Nephron (organoid): ENCODE measurements around the gene PLPPR4.
A peak's percentile ranks its signal among the peaks of the same experiment; 100 is the strongest.

Source experiments
- H3K27ac Mint-ChIP-seq, 3 experiments: 2 replicates each; pipeline ENCODE4 v1.8.0; 2020; ENCODE audit warnings: mixed read lengths in 3 of 3, mild to moderate bottlenecking in 2 of 3, moderate library complexity in 1 of 3
- H3K27me3 Mint-ChIP-seq: 2 replicates; pipeline ENCODE4 v1.8.0; 2021; ENCODE audit warnings: low read depth, mild to moderate bottlenecking, moderate library complexity, mixed read lengths
- H3K36me3 Mint-ChIP-seq: 2 replicates; pipeline ENCODE4 v1.8.0; 2020; ENCODE audit warnings: low read depth, mixed read lengths
- H3K4me1 Mint-ChIP-seq: 2 replicates; pipeline ENCODE4 v1.8.0; 2020; ENCODE audit warnings: mixed read lengths
- H3K4me3 Mint-ChIP-seq, 3 experiments: 2 replicates each; pipeline ENCODE4 v1.8.0; 2020; ENCODE audit warnings: mild to moderate bottlenecking in 3 of 3, mixed read lengths in 3 of 3, moderate library complexity in 2 of 3
- H3K9me3 Mint-ChIP-seq: 2 replicates; pipeline ENCODE4 v1.8.0; 2020; ENCODE audit warnings: mixed read lengths
- TF ChIP-seq, protein P1 (sequence below), 3 experiments: fragments of 200-600 bp; sonication (generic); IDR thresholded peaks; one replicate each; pipeline ENCODE4 v1.5.0; 2021; ENCODE audit warnings: antibody characterized with exemption in 3 of 3; ENCODE audit not compliant: unreplicated experiment in 3 of 3

Gene PLPPR4, protein sequence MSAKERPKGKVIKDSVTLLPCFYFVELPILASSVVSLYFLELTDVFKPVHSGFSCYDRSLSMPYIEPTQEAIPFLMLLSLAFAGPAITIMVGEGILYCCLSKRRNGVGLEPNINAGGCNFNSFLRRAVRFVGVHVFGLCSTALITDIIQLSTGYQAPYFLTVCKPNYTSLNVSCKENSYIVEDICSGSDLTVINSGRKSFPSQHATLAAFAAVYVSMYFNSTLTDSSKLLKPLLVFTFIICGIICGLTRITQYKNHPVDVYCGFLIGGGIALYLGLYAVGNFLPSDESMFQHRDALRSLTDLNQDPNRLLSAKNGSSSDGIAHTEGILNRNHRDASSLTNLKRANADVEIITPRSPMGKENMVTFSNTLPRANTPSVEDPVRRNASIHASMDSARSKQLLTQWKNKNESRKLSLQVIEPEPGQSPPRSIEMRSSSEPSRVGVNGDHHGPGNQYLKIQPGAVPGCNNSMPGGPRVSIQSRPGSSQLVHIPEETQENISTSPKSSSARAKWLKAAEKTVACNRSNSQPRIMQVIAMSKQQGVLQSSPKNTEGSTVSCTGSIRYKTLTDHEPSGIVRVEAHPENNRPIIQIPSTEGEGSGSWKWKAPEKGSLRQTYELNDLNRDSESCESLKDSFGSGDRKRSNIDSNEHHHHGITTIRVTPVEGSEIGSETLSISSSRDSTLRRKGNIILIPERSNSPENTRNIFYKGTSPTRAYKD

GRCh38 chr1:99264201-99265021, at the start of gene PLPPR4:
Gene PLPPR4, plus strand, starts transcription at chr1:99264492. Its CDS starts 102 bp downstream, at chr1:99264594.
- H3K4me1 Mint-ChIP-seq = no peaks in the 10 kb centered on the region
- no peaks in the 10 kb centered on the region for H3K36me3 Mint-ChIP-seq
- H3K9me3 Mint-ChIP-seq = no peaks in the 10 kb centered on the region
- H3K27me3 Mint-ChIP-seq = peaks cover 43% of the 10 kb centered on the region
- H3K27ac Mint-ChIP-seq = no peak within 1 kb of the TSS
- TF ChIP-seq, protein P1, sequence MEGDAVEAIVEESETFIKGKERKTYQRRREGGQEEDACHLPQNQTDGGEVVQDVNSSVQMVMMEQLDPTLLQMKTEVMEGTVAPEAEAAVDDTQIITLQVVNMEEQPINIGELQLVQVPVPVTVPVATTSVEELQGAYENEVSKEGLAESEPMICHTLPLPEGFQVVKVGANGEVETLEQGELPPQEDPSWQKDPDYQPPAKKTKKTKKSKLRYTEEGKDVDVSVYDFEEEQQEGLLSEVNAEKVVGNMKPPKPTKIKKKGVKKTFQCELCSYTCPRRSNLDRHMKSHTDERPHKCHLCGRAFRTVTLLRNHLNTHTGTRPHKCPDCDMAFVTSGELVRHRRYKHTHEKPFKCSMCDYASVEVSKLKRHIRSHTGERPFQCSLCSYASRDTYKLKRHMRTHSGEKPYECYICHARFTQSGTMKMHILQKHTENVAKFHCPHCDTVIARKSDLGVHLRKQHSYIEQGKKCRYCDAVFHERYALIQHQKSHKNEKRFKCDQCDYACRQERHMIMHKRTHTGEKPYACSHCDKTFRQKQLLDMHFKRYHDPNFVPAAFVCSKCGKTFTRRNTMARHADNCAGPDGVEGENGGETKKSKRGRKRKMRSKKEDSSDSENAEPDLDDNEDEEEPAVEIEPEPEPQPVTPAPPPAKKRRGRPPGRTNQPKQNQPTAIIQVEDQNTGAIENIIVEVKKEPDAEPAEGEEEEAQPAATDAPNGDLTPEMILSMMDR (IDR thresholded peaks at IDR 0.05; ENCODE audit: unreplicated experiment in 3 of 3) = no peak
- peak within 1 kb of the TSS; percentile 77 to 84 (median 84) for H3K4me3 Mint-ChIP-seq

GRCh38 chr1:99216956-99217355, 47.3 kb upstream of the PLPPR4 start:
- TF ChIP-seq, protein P1 (IDR thresholded peaks at IDR 0.05; ENCODE audit: unreplicated experiment in 3 of 3) = no peak
- H3K4me1 Mint-ChIP-seq = peaks cover 19% of the 10 kb centered on the region

DNA sequence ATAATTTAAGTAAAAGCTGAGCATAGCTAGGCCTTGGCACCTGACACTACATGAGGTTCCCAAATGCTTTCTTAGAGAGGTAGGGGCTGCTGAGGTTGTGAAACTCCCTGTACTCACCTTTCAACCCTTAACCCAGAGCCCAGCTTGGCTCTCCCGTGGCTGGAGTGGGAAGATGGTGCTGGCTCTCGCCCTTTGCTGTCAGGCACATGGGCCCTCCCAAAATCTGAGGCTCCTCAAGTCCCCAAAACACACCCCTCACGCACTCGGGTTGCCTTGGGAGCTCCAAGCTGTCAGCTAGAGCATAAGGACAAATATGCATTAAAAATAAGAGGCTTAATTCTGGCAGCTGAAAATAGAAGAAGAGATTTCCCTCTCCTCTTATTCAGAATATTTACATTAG, 46.7 kb upstream of the PLPPR4 start:
- Mint-ChIP-seq H3K36me3 (peaks cover 3% of the 10 kb centered on the region), H3K27me3 (peaks cover 3% of the 10 kb centered on the region), H3K4me3 (no peak overlapping the region), H3K9me3 (no peaks in the 10 kb centered on the region), H3K27ac (peak overlapping the region in 2 of 3 experiments; percentile 35 to 57), H3K4me1 (peaks cover 19% of the 10 kb centered on the region)
- TF ChIP-seq, protein P1 (IDR thresholded peaks at IDR 0.05; ENCODE audit: unreplicated experiment in 3 of 3) = no peak

More at GRCh38 chr1:99216956-99217355, 47.3 kb upstream of the PLPPR4 start:
- H3K4me3 Mint-ChIP-seq = no peak overlapping the region
- H3K9me3 Mint-ChIP-seq = no peaks in the 10 kb centered on the region
- H3K27me3 Mint-ChIP-seq = peaks cover 3% of the 10 kb centered on the region
- peaks cover 3% of the 10 kb centered on the region for H3K36me3 Mint-ChIP-seq
- H3K27ac Mint-ChIP-seq = no peak overlapping the region

GRCh38 chr1:99218572-99218971, 45.7 kb upstream of the PLPPR4 start:
- peaks cover 3% of the 10 kb centered on the region for H3K36me3 Mint-ChIP-seq
- TF ChIP-seq, protein P1 (IDR thresholded peaks at IDR 0.05; ENCODE audit: unreplicated experiment in 3 of 3) = no peak
- peaks cover 19% of the 10 kb centered on the region for H3K4me1 Mint-ChIP-seq

DNA sequence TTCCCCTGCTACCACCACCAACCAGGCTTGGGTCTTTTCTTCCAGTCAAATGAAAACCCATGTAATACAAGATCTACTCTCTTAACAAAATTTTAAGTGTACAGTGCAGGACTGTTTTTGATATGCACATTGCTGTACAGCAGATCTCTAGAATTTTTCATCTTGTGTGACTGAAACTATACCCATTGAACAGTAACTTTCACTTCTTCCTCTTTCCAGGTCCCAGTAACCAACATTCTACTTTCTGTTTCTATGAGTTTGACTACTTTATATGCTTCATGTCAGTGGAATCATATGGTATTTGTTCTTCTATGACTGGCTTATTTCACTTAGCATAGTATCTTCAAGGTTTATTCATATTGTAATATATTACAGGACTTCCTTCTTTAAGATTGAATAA, 45.3 kb upstream of the PLPPR4 start:
- peaks cover 19% of the 10 kb centered on the region for H3K4me1 Mint-ChIP-seq
- TF ChIP-seq, protein P1 (IDR thresholded peaks at IDR 0.05; ENCODE audit: unreplicated experiment in 3 of 3) = no peak
- H3K4me3 Mint-ChIP-seq = no peak overlapping the region
- H3K9me3 Mint-ChIP-seq = no peaks in the 10 kb centered on the region
- H3K27me3 Mint-ChIP-seq = peaks cover 3% of the 10 kb centered on the region
- H3K36me3 Mint-ChIP-seq = peaks cover 3% of the 10 kb centered on the region
- H3K27ac Mint-ChIP-seq = no peak overlapping the region

More at GRCh38 chr1:99218572-99218971, 45.7 kb upstream of the PLPPR4 start:
- Mint-ChIP-seq H3K9me3 (no peaks in the 10 kb centered on the region), H3K27me3 (peaks cover 3% of the 10 kb centered on the region), H3K27ac (no peak overlapping the region), H3K4me3 (no peak overlapping the region)
